HG03432 (cell line): ENCODE results near the gene CREBBP.
"Not testable (repeated sequence)": the region's sequence is repeated elsewhere in the genome, so short reads cannot be mapped to it uniquely, and the experiment has no call there.

Experiments used
- ATAC-seq: cut with Tn5 transposase; IDR thresholded peaks from one replicate; pipeline ENCODE4 v1.9.1; 2021; ENCODE audit warnings: mild to moderate bottlenecking, moderate library complexity; ENCODE audit not compliant: unreplicated experiment

The CREBBP gene

GRCh38 chr16:3880623-3881498 is at the start of gene CREBBP:
CREBBP (minus strand) TSS chr16:3880713; CDS start chr16:3879916, 797 bp downstream.
- peak; percentile 81 for ATAC-seq

- ATAC-seq = not testable (repeated sequence)
Measured at GRCh38 chr16:3927147-3927546, 46.6 kb upstream of the CREBBP start.

GRCh38 chr16:3924763-3925162 is 44.2 kb upstream of the CREBBP start:
- no peak for ATAC-seq

GRCh38 chr16:3922241-3922640 is 41.7 kb upstream of the CREBBP start:
- ATAC-seq = no peak

GRCh38 chr16:3920206-3920605 is 39.7 kb upstream of the CREBBP start:
- ATAC-seq = no peak

GRCh38 chr16:3919413-3919812 is 38.9 kb upstream of the CREBBP start:
- ATAC-seq = no peak

GRCh38 chr16:3915426-3916260 is 35.1 kb upstream of the CREBBP start:
- no peak for ATAC-seq

GRCh38 chr16:3912897-3913296 is 32.4 kb upstream of the CREBBP start:
- no peak for ATAC-seq

GRCh38 chr16:3912373-3912772 is 31.9 kb upstream of the CREBBP start:
- ATAC-seq = no peak

- not testable (repeated sequence) for ATAC-seq
Measured at GRCh38 chr16:3911741-3912140, 31.2 kb upstream of the CREBBP start.

GRCh38 chr16:3909791-3910583 is 29.5 kb upstream of the CREBBP start:
- ATAC-seq = no peak

- ATAC-seq = no peak
Measured at GRCh38 chr16:3908951-3909437, 28.5 kb upstream of the CREBBP start.

GRCh38 chr16:3907586-3907985 is 27.1 kb upstream of the CREBBP start:
- ATAC-seq = no peak

GRCh38 chr16:3906363-3906762 is 25.9 kb upstream of the CREBBP start:
- ATAC-seq = no peak

GRCh38 chr16:3904875-3905274 is 24.4 kb upstream of the CREBBP start:
- no peak for ATAC-seq

- ATAC-seq = no peak
Measured at GRCh38 chr16:3890091-3890490, 9.6 kb upstream of the CREBBP start.

- ATAC-seq = no peak
Measured at GRCh38 chr16:3889059-3889458, 8.5 kb upstream of the CREBBP start.

- not testable (repeated sequence) for ATAC-seq
Measured at GRCh38 chr16:3885999-3886398, 5.5 kb upstream of the CREBBP start.

GRCh38 chr16:3884398-3884797 is 3.9 kb upstream of the CREBBP start:
- ATAC-seq = no peak

- ATAC-seq = no peak
Measured at GRCh38 chr16:3882531-3882930, 2.0 kb upstream of the CREBBP start.

GRCh38 chr16:3881499-3881990 is 1.0 kb upstream of the CREBBP start:
- no peak for ATAC-seq
